ELR (cell line): ENCODE data around the gene TOR2A.

ENCODE experiments used
- DNase-seq: peaks from one replicate; pipeline ENCODE4 v3.0.0-alpha.2; 2015; ENCODE audit warnings: low read depth

Gene TOR2A

DNA sequence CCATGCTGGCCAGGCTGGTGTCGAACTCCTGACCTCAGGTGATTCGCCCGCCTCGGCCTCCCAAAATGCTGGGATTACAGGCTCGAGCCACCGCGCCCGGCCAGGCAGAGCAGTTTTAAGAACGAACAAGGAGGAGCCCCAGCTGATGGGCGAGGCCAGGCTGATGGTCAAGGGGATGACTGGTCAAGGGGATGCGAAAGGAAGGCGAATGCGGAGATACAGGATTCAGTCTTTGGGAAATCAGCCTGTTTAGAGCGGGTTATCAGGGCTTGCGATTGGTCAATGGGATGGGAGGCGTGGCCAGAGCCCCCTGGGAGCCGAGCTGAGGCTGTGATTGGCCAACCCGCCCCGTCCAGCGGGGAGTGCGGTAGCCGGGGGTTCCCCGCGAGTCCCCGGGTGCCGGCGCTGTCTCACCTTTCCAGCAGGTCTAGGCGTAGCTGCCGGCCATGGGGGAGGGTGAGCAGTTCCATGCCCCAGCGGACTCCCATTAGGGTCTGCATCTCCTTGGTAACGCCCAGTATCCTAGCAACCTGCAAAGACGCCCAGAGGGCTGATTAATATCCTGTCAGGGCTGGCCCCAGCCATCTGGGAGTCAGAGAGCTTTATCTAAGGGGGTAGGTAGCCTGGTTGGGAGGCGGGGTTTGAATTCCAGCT, 7.5 kb upstream of the TOR2A start:
- peak; percentile 97 for DNase-seq

DNA sequence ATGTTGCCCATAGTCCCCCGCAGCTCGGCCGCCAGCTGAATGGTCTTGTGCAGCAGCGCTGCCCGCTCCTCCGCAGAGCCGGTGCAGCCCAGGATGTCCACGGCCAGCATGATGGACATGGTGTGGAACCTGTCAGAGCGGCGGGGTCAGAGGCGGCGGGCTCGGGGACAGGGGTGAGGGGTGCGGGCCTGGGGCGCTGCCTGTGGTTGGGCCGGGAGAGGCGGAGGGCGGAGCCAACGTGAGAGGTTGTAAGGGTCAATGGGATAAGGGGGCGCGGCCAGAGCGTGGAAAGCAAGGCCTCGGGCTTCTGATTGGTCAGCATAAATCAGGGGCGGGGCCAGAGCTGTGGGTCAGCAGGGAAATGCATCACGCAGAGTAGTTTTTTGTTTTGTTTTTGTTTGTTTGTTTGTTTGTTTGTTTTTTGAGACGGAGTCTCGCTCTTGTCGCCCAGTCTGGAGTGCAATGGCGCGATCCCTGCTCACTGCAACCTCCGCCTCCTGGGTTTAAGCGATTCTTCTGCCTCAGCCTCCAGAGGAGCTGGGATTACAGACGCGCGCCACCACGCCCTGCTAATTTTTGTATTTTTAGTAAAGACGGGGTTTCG, 6.8 kb upstream of the TOR2A start:
- DNase-seq: peak; percentile 85

DNA sequence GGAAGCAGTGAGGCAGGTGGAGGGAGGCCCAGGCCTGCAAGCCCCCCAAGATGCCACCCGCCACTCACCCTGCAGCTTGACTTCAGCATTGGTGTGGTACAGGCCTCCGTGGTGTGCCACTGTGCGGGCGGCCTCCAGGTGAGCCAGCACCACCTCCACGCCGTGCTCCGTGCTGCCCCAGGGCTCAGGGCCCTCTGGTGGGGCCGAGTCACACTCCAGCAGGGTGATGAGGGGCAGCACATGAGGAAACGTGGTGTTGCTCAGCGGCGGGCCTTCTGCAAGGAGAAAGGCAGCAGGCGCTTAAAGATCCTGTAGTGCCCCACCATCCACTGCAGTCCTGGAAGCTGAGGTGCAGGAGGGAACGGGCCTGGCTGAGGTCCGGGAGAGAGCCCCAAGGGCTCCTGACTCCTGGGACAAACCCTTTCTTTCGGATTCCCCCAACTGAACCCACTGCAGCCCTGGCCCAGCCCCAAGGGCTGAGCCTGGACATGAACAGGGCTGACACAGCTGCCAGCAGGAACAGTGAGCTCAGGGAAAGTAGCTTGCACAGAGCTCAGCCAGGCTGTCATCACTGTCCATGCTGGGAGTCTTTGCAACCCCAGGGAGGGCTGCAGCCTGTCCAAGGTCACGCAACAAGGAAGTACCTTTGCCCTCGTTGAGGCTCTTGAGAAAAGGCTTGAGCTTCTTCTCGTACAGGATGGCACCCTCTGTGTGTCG, 4.7 kb upstream of the TOR2A start:
- DNase-seq: no peak

DNA sequence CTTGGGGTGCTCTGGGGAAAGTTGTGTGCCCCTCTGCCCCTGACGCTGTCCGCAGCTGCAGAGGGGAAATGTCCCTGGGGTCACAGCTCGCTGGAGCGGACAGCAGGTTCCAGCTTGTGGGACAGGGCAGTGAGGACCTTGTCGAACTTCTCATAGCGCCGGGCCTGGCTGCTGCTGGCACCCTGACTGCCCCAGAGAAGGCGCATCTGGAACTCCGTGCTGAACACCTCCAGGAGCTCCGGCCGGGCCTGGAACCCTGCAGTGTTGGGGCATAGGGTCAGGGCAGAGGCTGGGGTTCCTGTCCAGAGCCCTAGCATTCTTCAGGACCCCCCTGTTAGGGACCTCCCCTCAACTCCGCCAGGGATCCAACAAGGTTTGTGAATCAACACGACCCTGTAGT, 3.6 kb upstream of the TOR2A start:
- DNase-seq: no peak

DNA sequence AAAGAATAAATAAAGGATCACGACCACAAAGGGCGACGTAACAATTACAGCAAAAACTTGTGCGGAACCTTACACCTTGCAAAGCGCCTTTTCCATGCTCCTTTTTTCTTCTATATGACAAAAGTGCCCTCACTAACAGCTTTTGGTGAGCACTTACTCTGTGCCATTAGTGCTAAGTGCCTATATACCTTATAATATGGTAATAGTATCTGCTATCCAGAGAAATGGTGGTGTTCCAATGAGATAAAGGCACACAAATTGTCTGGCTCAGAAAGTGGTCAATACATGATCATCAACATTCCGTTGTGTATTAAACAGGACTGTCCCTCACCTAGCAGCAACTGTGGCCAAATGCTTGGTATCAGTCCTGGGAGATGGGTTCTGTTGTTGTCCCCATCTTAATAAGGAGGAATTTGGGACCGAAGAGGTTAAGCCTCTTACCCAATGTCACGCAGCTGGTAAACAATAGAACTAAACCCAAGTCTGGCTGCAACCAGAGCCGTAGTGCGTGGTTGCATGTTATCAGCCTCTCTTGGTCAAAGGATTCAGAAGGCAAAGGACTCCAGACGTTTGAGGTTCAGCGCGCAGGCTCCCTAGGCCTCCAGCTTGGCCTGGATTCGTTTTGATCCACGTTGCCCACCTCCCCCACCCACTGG, 564 bp upstream of the TOR2A start:
- DNase-seq: no peak

DNA sequence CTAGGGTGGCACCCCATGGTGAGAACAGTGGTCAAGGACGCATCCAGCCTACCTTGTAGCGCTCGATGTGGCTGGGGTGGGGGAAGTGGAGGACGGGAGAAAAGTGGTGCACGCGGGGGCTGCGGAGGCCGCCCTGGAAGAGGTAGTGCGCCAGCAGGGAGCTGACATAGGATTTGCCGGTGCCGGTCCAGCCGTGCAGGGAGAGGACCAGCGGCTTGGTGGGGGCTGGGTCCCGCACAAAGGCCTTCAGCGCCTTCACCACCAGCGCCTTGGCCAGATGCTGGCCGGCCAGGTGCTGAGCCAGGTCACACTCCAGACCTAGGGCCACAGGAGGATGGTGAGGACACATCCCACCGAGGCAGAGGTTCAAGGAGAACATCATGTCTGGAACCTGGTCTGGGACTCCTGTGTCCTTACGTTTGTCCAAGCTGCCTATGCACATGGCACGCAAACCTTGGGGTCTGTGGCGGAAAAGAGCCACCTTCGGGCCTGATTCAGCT, 797 bp downstream of the TOR2A start:
- DNase-seq: no peak

DNA sequence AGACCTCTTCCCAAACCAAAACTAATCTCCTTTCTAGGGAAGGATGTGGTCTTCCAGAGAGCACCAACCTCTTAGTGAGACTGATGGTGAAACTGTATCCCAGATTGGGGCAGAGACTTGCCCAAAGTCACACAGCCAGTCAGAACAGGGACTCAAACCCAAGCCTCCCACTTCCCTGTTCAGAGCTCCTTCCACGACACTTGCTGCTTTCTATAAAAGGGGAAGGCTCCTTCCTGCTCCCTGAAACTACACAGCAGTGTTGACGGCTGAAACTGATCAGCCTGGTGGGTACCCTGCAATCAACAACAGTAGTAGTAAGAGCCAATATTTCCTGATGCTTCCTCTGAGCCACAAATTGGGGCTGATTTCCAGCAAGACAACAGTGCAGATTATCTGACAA, 1.5 kb downstream of the TOR2A start:
- no peak for DNase-seq

DNA sequence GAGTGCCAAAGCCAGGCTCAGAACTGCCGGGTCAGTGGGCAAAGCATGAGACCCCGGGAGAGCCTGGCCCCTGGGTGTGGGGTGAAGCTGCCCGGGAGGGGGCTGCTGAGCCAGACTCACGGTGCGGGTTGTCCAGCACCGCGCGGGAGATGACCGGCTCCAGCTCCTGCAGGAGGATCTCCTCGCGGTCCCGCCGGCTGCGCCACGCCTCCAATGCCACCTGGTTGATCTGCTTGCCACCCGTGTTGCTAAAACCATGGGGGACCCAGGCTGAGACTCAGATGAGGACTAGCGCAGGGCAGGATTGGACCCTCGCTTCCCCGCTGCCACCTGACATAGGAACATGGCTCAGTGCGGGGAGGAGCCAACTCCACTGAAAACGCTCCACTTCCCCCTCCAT, 2.6 kb downstream of the TOR2A start:
- no peak for DNase-seq

DNA sequence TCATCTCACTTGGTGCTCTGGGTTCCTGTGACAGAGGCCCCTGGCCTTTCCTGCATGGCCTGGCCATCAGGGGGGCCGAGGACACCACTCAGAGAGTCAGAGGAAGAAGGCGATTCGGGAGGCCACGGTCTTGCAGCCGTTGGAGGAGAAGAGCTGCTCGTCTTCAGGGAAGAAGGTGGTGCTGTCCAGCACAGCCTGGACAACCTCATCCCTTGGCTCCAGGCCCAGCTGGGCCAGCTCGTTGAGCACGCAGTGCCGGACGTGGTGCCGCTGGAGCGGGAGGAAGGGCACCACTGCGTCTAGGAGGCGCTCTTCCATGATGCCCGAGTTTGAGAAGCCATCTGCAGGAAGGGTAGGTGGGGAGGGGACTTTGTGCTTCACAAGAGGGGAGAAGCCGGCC, 3.2 kb downstream of the TOR2A start:
- no peak for DNase-seq

DNA sequence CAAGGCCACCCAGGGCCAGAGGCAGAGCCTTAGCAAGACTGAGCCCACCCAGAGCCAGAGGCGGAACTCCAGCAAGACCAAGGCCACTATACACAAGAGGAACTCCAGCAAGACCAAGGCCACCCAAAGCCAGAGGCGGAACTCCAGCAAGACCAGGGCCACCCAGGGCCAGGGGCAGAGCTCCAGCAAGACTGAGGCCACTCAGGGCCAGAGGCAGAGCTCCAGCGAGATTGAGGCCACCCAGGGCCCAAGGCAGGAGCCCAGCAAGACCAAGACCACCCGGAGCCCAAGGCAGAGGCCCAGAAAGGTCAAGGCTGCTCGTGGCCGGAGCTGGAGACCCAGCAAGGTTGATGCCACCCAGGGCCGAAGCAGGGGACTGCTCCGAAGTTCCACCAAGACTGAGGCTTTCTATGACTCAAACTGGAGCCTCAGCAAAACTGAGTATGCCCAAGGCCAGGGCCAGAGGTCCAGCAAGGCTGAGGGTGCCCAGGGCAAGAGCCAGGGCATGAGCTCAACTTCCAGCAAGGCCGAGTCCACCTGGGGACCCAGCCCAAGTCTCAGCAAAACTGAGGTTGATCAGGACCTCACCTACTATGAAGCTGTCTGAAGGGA, 4.2 kb downstream of the TOR2A start:
- no peak for DNase-seq

DNA sequence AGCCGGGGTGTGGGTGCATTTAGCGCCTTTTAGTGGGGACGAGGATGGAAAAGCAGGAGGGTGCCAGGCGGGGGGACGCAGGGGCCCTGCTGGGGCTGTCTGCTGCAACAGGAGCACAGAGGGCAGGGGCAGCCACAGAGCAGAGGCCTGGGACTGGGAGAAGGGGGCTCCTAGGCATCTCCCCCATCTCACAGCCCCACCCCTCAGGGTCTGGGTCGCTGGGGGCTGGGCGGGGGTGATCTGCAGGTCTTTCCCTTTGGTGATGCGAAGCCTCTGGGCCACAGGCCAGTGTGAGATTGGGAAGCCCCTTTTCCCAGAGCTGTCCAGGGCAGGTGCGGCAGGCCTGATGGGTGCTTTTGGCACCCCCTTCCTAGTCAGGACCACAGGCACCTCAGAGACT, 4.8 kb downstream of the TOR2A start:
- no peak for DNase-seq

DNA sequence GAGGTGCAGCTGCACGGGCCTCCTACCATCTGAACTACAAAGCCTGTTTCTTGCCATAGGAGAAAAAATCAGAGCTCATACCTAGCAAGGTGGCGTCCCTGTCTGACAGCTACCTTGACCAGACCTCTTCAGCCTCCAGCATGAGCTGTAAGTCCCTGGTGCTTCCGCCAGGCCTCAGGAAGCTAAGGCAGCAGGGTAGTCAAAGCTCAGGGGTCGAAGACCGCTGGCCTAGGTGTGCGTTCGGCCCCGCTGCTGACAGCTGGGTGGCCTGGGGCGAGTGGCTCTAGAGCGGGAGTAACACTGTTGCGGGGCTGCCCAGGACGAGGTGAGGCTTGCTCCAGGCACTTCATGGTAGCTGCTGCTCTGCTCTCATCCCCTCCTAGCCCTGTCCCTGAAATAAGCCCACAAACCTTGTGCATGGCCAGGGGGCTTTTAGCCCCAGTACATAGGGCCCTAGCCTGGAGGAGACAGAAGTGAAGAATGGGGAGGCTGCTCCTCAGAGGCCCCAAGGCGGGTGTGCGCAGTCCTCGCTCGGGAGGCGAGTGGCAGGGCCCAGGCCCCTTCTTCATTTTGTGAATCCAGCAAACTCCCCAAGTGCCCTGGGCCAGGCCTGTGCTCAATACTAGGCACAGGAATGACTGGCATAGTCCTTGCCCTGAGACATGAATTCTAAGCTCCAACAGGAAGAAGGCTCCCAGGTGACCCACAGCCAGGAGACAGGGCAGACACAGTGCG, 5.4 kb downstream of the TOR2A start:
- no peak for DNase-seq

DNA sequence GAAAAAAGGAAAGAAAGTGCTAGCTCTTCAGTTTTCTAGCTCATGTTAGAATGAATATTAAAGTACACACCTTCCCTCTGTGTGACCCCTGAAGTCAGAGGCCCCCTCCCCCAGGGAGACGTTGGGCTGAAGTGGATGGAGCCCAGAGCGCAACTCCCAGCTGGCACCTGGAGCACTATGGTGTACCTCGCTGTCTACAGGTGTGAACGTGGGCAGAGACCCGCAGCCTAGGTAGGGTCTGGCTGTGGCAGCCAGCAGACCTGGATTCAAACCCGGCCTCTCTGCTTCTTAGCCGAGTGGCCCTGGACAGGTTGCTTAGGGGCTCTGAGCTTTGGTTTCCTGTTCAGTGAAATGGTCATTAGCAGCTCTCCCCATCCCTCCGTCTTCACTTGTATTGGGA, 6.3 kb downstream of the TOR2A start:
- DNase-seq: no peak

DNA sequence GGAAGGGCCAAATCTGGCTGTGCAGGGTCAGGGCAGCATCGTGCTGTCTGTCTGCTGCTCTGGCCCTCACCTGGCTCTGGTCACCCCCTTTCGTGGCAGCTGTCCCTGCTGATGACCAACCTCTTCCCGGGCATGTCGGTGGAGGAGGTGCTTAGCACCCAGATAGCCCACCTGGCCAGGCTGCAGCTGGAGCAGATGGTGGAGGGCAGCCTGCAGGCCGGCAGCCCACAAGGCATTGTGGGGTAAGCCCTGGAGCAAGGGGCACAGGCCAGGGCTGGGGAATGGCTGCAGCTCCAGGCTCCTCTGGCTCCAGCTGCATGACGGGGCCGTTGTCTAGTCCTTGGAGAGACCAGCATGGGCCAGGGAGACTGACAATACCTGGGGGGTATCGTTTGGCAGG, 8.2 kb downstream of the TOR2A start:
- no peak for DNase-seq

DNA sequence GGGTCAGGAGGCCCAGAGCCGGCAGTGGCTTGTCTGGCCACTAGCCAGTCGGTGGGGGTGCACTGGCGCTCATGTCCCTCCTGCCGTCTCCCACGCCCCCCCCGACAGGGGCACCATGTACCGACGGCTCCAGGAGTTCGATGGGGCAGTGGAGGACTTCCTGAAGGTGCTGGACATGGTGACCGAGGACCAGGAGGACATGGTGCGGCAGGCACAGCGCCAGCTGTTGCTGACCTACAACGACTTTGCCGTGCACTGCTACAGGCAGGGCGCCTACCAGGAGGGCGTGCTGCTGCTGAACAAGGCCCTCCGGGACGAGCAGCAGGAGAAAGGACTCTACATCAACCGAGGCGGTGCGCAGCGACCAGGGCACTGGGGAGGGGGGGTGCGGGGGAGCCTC, 11.1 kb downstream of the TOR2A start:
- DNase-seq: no peak

DNA sequence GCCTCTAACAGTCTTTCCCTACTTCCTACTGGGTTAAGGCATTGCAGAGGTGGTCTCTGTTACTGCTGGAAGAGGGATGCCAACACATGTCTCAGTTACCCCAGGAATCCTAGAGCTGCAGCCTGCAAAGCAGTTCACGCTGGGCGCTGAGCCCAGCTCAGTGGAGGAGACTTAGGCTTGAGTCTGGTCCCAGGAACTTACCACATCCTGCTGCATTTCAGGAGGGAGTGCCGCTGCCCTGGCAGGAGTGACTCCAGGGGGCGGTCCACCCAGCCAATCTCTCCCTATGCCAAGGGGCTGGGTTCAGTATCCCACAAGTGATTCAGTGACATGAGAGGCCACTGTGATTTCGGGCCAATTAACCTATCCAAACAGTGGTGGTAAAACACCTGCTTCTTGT, 11.7 kb downstream of the TOR2A start:
- DNase-seq: peak; percentile 73

DNA sequence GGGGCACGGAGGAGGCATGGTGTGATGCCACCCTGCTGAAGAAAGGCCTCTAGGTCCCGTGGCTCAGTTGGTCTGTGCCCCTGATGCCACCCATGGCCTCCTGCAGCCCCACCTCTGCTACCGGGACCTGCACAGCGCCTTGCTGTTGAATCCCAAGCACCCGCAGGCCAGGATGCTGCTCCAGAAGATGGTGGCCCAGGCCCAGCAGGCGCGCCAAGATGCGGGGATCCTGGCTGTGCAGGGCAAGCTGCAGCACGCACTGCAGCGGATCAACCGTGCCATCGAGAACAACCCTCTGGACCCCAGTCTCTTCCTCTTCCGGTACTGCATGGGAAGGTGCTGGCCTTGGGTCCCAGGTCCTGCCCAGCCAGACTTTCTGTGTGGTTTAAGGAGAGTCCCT, 12.1 kb downstream of the TOR2A start:
- no peak for DNase-seq

DNA sequence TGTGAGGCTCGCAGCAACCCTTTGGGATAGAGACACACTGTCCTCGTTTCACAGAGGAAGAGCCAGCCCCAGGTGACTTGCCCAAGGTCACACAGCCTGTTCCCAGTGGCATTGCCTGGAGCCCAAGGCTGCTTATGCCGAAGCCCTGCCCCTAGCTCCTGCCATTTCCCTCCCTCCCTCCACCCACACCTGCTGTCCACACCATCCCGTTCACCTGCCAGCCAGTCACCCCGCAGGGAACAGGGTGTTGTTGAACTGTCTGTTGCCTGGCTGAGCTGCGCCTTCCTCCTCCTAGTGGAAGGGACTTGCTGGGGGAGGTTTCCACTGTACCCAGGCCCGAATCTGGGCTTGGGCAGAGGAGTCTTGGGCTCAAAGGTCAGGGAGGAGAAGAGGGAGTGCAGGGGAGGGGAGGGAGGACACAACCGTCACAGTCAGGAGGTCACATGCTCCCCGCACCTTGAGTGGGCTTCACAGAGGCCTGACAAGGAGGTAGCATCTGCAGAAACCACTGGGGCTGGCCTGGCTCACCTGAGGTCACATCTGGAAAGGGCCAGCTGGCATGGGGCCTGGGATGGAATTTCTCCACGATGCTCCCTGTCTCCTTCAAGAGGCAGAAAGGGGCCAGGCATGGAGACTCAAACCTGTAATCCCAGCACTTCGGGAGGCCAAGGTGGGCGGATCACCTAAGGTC, 12.9 kb downstream of the TOR2A start:
- DNase-seq: no peak

DNA sequence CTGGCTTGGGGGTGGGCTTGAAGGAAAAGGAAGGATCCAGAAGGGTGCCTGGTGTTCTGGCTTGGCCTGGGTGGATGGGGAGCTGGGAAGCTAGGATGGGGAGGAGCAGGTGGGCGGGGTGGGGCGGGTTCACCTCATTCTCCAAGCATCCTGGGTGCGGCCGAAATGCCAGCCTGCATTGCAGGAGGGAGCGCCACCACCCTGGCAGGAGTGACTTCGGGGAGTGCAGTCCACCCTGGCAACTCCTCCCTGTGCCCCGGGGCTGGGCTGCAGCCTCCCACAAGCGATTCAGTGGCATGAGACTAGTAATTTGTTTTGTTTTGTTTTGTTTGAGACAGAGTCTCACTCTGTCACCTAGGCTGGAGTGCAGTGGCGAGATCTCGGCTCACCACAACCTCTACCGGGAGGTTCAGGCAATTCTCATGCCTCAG, 13.7 kb downstream of the TOR2A start:
- DNase-seq: no peak

DNA sequence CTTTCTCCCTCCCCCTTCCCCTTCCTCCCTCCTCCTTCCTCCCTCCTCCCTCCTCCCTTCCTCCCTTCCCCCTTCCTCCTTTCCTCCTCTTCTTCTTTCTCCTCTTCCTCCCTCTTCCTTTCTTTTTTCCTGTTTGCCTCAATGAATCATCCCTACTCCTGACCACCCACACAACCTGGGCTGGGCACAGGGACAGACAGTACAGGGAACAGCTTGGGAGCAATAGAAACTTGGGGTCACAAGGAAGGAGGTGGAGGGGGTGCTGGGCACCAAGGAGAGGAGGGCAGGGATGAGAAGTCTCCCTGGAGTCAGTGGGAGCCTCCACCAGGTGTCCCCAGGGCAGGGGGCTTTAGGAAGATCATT, 14.2 kb downstream of the TOR2A start:
- DNase-seq: no peak
